NCI-H2171 (cell line): Measurements from ENCODE around the gene GAR1.
"Not testable (repeated sequence)": the region's sequence is repeated elsewhere in the genome, so short reads cannot be mapped to it uniquely, and the experiment has no call there.

ENCODE experiments used
- DNase-seq: peaks from one replicate; lab custom pipeline; 2025; lab: John Stamatoyannopoulos, UW

Gene GAR1

DNA sequence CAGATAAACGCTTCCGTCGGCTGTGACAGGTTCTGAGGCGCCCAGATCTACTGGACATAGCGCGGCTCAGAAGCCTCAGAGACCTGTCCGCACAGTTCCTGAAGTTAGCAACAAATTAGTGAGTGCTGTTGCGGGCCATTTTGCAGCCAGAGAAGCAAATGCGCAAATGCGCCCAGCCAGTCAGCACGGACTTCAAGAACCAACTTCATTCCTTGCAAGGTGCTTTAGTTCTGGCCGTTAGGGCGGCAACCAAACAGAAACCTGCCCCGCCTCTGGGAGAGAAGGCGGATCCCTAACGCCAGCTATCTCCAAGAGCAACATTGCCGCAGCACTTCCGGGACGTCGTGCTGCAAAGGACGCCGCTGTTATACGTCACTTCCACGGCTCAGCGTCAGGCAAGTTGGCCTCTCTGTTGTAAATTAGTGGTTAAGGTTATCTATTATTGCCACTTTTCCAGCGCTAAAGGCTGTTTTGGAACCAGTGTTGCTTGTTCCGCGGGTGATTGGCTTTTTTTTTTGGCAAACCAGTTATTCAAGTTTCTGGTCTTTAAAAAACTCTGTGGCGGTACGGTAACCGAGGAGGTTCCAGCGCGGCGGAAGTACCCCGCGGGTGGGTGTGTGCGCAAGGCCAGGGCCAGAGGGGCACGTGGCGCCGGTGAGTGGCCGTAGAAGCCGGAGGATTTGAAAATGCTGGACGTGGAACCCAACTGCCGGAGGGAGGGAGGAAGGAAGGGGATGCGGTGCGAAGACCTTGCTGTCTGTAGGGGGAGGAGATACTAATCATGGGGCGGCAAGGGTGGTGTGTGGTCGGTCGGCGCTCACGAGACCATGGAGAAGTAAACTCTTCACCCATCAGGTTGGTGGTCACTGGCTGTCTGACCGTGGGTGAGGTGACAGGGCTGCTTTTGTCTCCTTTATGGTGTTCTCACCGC is at the start of gene GAR1:
Gene GAR1 (plus strand): TSS at position 612 of the 931 bp plus-strand sequence. CDS start 403 bp downstream, outside the sequence.
- DNase-seq, result peak; percentile 67

GRCh38 chr4:109782092-109782491 is 33.5 kb upstream of the GAR1 start:
- not testable (repeated sequence) for DNase-seq

GRCh38 chr4:109786846-109787245 is 28.7 kb upstream of the GAR1 start:
- DNase-seq, result no peak

DNA sequence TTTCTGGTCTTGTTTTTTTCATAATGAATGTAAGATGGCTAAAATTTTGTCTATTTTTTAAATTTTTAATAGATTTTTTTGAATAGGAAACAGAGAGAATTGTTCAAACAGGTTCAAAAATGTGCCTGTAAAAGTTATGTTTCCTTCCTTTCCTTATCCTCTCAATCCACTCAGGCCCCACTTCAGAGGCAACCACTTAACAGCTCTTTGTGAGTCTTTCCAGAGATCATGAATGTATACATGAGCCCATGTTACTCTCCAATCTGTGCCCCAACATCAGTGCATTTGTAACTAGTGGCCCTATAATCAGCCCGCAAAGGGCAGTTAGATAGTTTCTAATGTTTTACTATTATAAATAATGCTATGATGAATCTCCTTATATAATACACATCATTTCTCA is 27.8 kb upstream of the GAR1 start:
- DNase-seq, result no peak

GRCh38 chr4:109795059-109795458 is 20.5 kb upstream of the GAR1 start:
- DNase-seq, result no peak

DNA sequence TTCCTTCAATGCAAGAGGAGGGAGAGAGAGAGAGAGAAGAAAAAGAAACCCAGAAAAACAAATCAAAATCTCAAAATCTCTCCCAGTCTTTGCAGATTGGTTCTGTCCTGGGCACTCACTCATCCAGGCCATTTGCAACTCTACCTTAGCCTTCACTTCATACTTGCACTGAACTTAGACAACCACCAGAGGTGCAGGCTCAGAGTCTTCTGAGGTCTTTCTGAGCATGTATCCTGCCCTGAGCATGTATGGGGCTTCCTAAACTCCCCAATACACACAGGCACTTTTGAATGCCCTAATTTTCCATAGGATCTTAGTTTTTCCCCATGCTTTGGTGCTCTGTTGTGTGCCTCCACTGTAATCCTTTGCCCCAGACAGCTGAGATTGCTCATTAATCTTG is 16.7 kb upstream of the GAR1 start:
- no peak for DNase-seq

GRCh38 chr4:109801099-109801789 is 14.3 kb upstream of the GAR1 start:
- no peak for DNase-seq

GRCh38 chr4:109801895-109802319 is 13.7 kb upstream of the GAR1 start, which contains the start of gene CFI:
TSS of gene CFI (minus strand) at chr4:109801999. CDS start at chr4:109801971, 28 bp downstream.
- no peak for DNase-seq

GRCh38 chr4:109803924-109804571 is 11.5 kb upstream of the GAR1 start:
- no peak for DNase-seq

DNA sequence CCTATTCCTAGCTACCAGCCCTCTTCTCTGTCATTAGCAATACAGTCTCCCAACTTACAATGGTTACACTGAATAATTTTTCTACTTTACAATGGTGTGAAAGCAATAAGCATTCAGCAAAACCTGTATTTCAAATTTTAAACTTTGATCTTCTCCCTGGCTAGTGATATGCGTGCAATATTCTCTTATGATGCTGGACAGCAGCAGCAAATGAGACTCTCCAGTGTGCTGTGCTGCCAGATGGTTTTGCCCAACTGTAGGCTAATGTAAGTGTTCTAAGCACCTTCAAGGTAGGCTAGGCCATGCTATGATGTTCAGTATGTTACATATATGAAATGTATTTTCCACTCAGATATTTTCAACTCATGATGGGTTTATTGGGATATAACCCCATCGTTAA is 5.9 kb upstream of the GAR1 start:
- no peak for DNase-seq

- DNase-seq, result no peak
Observed at GRCh38 chr4:109810552-109811387, 4.8 kb upstream of the GAR1 start.

DNA sequence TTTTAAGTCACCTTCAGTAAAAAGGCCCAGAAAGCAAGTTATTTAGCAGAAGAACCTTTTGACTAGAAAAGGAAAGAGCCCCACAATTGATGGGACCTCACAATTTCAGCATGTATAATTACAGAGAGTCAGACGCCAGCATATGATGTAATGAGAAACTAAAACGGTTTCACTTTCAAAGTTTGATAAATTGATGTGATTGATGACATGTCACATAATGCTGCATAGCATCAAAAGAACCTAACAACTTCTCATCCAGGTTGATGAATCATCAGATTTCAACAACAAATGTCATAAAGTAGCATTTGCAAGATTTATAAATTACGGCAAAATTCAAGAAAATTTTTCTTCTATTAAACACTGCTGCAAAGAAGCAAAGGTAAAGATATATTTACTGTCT is 3.9 kb upstream of the GAR1 start:
- no peak for DNase-seq

- DNase-seq, result no peak
Observed at GRCh38 chr4:109816082-109816442, 500 bp downstream of the GAR1 start.

- DNase-seq, result no peak
Observed at GRCh38 chr4:109816894-109817293, 1.3 kb downstream of the GAR1 start.

- no peak for DNase-seq
Observed at GRCh38 chr4:109818268-109818667, 2.7 kb downstream of the GAR1 start.

GRCh38 chr4:109820563-109820962 is 5.0 kb downstream of the GAR1 start:
- DNase-seq, result no peak

DNA sequence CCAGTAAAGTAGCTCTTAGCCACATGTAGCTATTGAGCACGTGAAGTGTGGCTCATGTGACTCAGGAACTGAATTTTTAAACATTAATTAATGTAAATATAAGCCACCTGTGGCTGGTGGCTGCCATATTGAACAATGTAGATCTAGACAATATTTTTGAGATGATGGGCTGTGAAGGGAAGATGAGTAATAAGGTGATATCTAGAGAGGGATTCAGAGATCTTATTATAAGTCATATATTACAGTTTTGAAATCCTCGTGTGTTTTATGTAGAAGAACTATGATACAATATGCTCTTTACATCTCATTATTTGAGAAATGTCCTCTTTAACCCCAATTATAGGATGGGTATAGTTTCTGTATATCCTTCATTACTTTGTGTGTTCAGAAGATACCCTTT is 5.6 kb downstream of the GAR1 start:
- DNase-seq, result no peak

DNA sequence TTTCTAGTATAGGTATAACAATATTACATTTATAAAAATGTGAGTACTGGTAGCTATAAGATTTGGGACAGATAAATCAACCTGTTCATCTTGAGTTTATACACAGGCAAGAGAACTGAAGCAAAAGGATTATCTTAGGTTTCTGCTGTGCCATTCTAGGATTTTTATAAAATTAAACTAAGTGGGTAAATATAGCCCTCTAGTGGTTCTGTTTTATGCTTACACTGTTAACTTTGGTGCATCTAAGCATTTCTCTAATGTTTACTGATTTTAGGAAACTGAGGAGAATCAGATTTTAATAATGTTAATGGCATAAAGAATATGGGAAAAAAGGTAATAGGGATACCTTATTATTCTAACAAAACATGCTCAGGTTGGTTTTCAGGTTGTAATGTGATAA is 11.2 kb downstream of the GAR1 start:
- no peak for DNase-seq

GRCh38 chr4:109827672-109828071 is 12.1 kb downstream of the GAR1 start, which contains the start of gene RRH:
TSS of gene RRH (plus strand) at chr4:109827972. CDS start at chr4:109828028, 56 bp downstream.
- no peak for DNase-seq

DNA sequence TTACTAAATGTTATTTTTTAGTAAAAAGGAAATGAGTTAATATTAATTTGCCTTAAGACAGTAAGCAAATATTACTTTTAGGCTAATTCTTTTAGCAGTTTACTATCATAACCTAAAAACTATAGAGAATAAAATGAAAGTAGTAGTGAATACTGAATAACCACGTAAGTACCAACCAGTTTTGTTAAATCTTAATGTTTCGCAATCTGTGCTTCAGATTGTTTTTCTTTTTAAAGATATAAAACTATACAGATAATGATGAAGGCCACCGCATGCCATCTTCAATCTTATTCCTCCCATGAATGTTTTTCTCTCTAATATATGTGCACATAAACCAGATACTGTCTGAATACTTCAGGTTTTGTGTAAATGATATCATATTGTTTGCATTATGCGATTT is 18.2 kb downstream of the GAR1 start:
- no peak for DNase-seq

DNA sequence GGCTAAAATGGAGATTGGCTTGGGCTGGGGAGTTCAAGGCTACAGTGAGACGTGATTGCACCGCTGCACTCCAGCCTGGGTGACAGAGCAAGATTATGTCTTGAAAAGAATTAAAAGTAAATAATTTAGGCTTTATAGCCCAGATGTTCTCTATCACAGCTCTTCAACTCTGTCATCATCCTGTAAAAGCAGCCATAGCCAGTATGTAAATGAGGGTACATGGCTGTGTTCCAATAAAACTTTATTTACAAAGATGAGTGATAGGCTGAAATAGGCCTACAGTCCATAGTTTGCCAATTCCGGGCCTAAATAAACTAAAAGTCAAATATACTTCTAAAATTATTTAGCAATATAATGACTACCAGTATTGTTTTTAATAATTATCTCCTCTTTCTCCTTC is 21.4 kb downstream of the GAR1 start:
- DNase-seq, result no peak
